Measurements from ENCODE around the gene LHPP. TPM values are rescaled to one million over a fixed set of nuclear protein-coding genes. Genes with fewer than 3 reads are reported as not detected.

The LHPP gene
- total and polyA plus RNA-seq, 10 of the 15 experiments (the other 5 are each of a cell fraction or from before 2014, with no cell fraction given) = 0.79 to 9.8 (median 6.7) TPM

- no TSS peak for BruUV-seq (replicated peaks)
- ChIA-PET SMC1A (ENCODE audit: uncharacterized antibody, unreplicated experiment) (interaction anchor here (1.1 to 4.0 kb wide), 7 partner anchors 9 to 82 kb away, joined by 3 to 24 read pairs (median 5); no protein-coding TSS in a partner anchor), CTCF (interaction anchor here (0.7 to 1.2 kb wide), 2 partner anchors 13 to 64 kb away, joined by 3 read pairs; no protein-coding TSS in a partner anchor), RAD21 (ENCODE audit: unreplicated experiment) (interaction anchor here (0.8 to 1.9 kb wide), 3 partner anchors 30 to 82 kb away, joined by 3 to 6 read pairs (median 5); no protein-coding TSS in a partner anchor), POLR2A (interaction anchor here (1.2 kb wide), 1 partner anchor 38 kb away, joined by 3 read pairs; no protein-coding TSS in a partner anchor)
- H3K4me1 ChIP-seq (ENCODE audit: control insufficient read depth, insufficient read depth, low read length) = peaks cover 12% of the 10 kb centered on the region
- peaks cover 3 to 8% of the 10 kb centered on the region in 2 experiments for H3K36me3 ChIP-seq (ENCODE audit: control insufficient read depth in 2 of 2, insufficient read depth in 2 of 2, low read length in 1 of 2)
- ATAC-seq (no peak; the same call in 2 of the 3 replicates), FAIRE-seq (no peak), DNase-seq (ENCODE audit: low read depth, low spot score) (no peak)
- no peak overlapping the region for H2AFZ ChIP-seq (ENCODE audit: control insufficient read depth, low read depth, low read length)
- H3K4me3 ChIP-seq = no peak overlapping the region
- H3K27ac ChIP-seq (ENCODE audit: control insufficient read depth, insufficient read depth) = no peak overlapping the region
- H3K27me3 ChIP-seq (replicated peaks in 1 of 2; ENCODE audit: control insufficient read depth in 2 of 2, insufficient read depth in 2 of 2, low read length in 1 of 2) = no peaks in the 10 kb centered on the region
- H3K9ac ChIP-seq (ENCODE audit: control insufficient read depth, insufficient read depth, low read length) = no peak overlapping the region
- in situ Hi-C loops (cut with MboI) = no loop called here
- no peaks in the 10 kb centered on the region; the same call in 1 of the 2 replicates for H3K79me2 ChIP-seq (ENCODE audit: control insufficient read depth, insufficient read depth, low read length)
- WGBS (ENCODE audit: insufficient coverage, insufficient replicate concordance, low lambda C conversion rate, missing lambda C conversion rate) = 84% methylated on average over 12 of the region's 12 CpGs
- TF ChIP-seq SP1 (IDR thresholded peaks at IDR 0.05; ENCODE audit: low read depth, low read length) (no peak), MYC (IDR thresholded peaks at IDR 0.05; ENCODE audit: insufficient read depth, insufficient read length, insufficient replicate concordance, low read length, severe bottlenecking) (no peak), ZNF274 (IDR thresholded peaks at IDR 0.05; ENCODE audit: insufficient read depth, insufficient read length) (no peak), SRF (IDR thresholded peaks at IDR 0.05; ENCODE audit: low read depth in 2 of 2, low read length in 2 of 2) (no peak), PML (IDR thresholded peaks at IDR 0.05; ENCODE audit: low read length) (no peak), ZNF622 (IDR thresholded peaks at IDR 0.05) (no peak), RB1 (IDR thresholded peaks at IDR 0.05; ENCODE audit: borderline replicate concordance) (no peak), ETV6 (conservative IDR thresholded peaks at IDR 0.05 in 1 of 2, IDR thresholded peaks at IDR 0.05 in 1 of 2; ENCODE audit: borderline replicate concordance in 1 of 2, low read depth in 1 of 2) (no peak), PKNOX1 (IDR thresholded peaks at IDR 0.05) (no peak), JUND (IDR thresholded peaks at IDR 0.05; ENCODE audit: low read depth, low read length) (no peak), TCF7 (IDR thresholded peaks at IDR 0.05; ENCODE audit: borderline replicate concordance) (no peak), ESRRA (IDR thresholded peaks at IDR 0.05; ENCODE audit: low read length) (no peak)
- intact Hi-C loops (cut with micrococcal nuclease; ENCODE audit: unreplicated experiment) = no loop called here
- H3K4me2 ChIP-seq (ENCODE audit: control insufficient read depth, insufficient read depth) = no peak overlapping the region
- no peaks in the 10 kb centered on the region for H3K9me3 ChIP-seq (replicated peaks; ENCODE audit: control insufficient read depth, insufficient read depth, low read length)
- peaks cover 4% of the 10 kb centered on the region; the same call in 1 of the 2 replicates for H4K20me1 ChIP-seq (ENCODE audit: control insufficient read depth, insufficient read depth)
Measured at GRCh38 chr10:124658591-124659242, 197.1 kb downstream of the LHPP start.
